CD4-positive, alpha-beta T cell treated with Interleukin-12 subunit alpha and Interleukin-12 subunit beta, for 1 hour (primary cell): ENCODE results near the gene FGD6.
"Not testable (repeated sequence)": the region's sequence is repeated elsewhere in the genome, so short reads cannot be mapped to it uniquely, and the experiment has no call there.

ENCODE experiments used
- DNase-seq: peaks from one replicate; pipeline ENCODE4 v3.0.0-alpha.2; 2020

FGD6 gene

GRCh38 chr12:95217377-95218149 lies at the start of gene FGD6, which contains the start of gene VEZT:
Gene FGD6 (minus strand): TSS chr12:95217467. CDS start chr12:95217240, 227 bp downstream.
Gene VEZT (plus strand): TSS chr12:95217807. CDS start chr12:95217851, 44 bp downstream.
- peak; percentile 98 for DNase-seq

- DNase-seq: no peak
These were observed 49.0 kb upstream of the FGD6 start for GRCh38 chr12:95266254-95266653.

DNA sequence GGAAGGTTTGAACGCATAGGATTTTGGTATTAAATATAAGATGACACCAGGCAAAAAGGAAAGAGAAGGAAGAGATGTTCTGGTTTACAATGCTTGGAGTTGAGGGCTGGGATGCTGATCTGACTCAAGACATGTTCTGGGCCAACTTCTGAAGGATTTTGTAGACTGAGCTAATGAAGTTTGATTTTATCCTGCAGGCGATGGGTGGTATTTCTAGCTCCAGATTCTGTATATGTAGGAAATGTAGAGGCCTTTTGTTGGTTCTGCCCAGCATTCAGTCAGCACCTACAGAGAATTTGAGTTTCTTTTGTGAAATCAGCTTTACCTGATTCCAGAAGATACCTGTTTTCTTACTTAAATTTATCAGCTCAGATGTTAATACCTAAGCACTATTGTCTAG lies 48.5 kb upstream of the FGD6 start:
- DNase-seq: no peak

DNA sequence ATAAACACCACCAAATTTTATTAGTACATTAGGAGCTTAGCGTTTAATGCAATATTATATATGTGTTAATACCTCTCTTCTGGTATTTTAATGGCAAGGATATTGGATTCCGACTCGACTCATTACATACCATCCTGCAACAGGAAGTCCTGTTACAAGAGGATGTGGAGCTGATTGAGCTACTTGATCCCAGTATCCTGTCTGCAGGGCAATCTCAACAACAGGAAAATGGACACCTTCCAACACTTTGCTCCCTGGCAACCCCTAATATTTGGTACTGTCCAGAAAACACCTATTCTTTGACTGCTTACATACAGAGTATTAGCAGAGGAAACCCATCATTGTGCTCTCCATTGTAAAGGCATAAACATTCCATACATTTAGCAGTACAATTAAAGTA lies 45.5 kb upstream of the FGD6 start:
- no peak for DNase-seq

DNA sequence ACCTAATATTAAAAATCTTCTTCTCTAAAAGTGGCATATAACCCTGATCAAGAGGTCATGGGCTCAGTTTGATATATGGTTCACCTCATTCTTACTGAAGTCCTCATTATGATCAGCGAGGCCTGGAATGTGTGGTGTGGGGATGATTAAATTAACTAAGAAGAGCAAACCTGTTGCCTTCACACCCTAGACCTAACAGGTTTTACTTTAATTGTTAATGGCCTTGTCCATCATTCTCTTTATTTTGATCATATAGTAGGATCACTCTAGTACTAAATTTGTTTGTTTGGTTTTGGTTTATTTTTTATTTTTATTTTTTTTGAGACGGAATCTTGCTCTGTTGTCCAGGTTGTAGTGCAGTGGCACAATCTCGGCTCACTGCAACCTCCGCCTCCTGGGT lies 43.8 kb upstream of the FGD6 start:
- DNase-seq: no peak

DNA sequence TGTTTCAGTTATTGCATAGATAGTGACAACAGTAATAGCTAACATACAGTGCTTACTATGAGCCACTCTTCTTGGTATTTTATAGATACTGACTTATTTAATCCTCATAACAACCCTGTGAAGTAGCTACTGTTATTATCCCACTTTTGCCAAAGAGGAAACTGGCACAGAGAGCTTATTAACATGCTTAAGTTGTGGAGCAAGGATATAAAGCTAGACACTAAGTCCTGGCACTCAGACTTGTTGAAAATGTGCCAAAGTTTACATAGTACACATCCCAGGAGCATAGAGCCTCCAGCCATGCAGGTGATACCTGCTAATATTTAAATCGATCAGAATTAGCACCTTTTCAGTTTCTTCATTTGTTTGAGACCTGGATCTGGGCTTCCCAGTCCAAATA lies 42.1 kb upstream of the FGD6 start:
- no peak for DNase-seq

DNA sequence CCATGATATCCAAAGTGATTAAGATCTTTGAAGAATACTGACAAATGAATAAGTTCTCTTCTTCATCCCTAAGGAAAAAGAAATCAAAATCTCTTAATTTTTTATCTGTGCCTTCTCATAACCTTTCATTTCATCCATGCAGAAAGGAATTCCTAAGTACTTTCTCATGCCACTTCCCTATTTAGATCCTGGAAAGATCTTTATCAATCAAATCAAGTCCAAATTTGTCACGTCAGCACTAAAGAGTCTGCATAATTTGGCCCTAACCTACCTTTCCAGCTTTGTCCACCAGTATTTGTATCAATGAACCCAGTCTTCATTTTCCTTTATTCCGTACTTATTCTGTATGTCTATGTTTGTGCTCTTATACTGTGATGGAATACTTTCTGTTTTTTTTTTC lies 41.5 kb upstream of the FGD6 start:
- no peak for DNase-seq

DNA sequence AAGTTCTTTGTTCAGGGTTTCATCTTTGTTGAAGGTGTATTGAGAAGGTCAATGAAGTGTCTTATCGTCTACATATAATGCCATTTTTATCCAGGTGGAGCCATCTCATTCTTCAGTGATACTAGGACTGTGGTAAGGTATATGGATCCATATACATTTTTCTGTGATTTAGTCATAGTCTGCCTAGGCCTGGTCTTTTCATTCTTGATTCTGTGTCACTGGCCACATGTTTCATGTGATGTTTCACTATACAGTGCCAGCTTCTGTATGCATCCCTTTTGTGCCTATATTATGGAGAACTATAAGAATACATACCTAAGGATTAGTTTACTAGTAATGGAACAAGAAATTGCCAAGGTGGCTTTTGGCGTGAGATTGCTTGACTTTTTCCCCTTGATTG lies 40.9 kb upstream of the FGD6 start:
- no peak for DNase-seq

- DNase-seq: no peak
These were observed 40.3 kb upstream of the FGD6 start for GRCh38 chr12:95257541-95257940.

- DNase-seq: no peak
These were observed 36.1 kb upstream of the FGD6 start for GRCh38 chr12:95253386-95253785.

DNA sequence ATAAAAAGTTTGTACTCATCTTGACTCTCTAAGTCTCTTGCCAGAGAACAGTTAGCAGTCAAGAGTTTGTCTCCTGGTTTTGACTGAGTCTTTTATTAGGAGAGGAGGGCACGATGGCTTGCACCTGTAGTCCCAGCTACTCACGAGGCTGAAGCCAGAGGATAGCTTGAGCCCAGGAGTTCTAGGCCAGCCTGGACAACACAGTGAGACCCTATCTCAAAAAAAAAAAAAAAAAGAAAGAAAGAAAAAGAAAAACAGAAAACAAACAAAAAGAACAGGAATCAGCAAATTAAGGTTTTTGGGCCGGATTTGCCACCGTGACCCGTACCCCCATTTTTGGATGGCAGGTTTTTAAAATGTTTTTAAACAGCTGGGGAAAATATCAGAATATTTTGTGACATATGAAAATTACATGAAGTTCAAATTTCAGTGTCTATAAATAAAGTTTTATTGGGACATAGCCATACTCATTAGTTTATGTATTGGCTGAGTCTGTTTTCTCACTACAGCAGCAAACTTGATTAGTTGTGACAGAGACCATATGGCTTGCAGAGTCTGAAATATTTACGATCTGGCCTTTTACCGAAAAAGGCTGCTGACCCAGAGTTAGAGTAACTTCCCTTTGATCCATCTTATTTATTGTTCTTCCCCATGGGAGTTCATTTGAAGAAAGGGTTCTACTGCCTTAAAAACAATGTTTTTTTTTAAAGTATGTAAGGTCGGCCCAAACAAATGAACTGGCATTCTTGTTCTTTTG lies 31.5 kb upstream of the FGD6 start:
- no peak for DNase-seq

- no peak for DNase-seq
These were observed 30.8 kb upstream of the FGD6 start for GRCh38 chr12:95248095-95248494.

GRCh38 chr12:95244350-95244749 lies 27.1 kb upstream of the FGD6 start:
- no peak for DNase-seq

DNA sequence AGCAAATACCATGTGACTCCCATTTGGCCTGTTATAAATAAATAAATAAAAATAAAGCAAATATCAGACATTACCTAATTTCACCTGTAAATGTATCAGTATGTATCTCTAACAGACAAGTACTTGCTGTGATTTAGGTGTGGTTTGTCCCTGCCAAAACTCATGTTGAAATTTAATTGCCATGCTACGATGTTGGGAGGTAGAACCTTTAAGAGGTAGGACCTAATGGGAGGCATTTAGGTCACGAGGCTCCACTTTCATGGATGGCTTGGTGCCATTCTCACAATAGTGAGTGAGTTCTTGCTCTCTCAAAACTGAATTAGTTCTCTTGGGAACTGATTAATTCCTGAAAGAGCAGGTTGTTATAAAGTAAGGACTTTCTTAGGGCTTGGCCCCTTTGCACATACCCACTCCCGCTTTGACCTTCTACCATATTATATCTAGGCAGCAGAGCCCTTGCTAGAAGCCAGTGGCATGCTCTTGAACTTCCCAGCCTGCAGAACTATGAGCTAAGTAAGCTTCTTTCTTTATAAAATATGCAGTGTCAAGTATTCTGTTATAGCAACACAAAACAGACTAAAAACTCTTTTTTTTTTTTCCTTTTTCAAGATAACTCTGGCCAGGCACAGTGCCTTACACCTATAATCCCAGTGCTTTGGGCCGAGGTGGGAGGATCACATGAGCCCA lies 26.4 kb upstream of the FGD6 start:
- DNase-seq: no peak

- DNase-seq: no peak
These were observed 24.7 kb upstream of the FGD6 start for GRCh38 chr12:95241761-95242506.

DNA sequence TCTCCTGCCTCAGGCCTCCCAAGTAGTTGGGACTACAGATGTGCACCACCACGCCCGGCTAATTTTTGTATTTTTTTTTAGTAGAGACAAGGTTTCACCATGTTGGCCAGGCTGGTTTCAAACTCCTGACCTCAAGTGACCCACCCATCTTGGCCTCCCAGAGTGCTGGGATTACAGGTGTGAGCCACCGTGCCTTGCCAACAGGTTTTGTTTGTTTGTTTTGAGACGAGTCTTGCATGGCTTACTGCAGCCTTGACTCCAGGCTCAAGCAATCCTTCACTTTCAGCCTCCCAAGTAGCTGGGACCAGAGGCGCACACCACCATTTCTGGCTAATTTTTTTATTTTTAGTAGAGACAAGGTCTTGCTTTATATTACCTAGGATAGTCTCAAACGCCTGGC lies 23.9 kb upstream of the FGD6 start:
- DNase-seq: not testable (repeated sequence)

- no peak for DNase-seq
These were observed 23.3 kb upstream of the FGD6 start for GRCh38 chr12:95240556-95240955.

GRCh38 chr12:95239835-95240234 lies 22.6 kb upstream of the FGD6 start:
- not testable (repeated sequence) for DNase-seq

DNA sequence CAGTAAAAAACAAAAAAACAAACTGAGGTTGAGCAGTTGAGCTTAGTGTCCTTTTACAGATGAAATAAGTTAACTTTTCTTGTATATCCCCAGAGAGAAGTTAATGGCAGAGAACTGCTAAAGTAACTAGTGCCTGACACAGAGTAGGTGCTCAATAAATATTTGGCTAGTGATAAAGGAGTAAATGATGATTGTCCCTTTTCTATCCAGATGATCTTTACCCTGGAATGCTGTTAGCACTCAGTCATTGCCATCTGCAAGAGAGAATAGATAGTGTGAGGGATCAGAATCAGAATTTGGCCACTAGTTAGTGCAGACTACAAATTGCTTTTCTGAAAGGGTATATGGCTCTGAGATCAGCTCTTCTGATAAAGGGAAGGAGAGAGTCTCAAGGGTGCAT lies 21.9 kb upstream of the FGD6 start:
- no peak for DNase-seq

- no peak for DNase-seq
These were observed 20.9 kb upstream of the FGD6 start for GRCh38 chr12:95238150-95238549.

DNA sequence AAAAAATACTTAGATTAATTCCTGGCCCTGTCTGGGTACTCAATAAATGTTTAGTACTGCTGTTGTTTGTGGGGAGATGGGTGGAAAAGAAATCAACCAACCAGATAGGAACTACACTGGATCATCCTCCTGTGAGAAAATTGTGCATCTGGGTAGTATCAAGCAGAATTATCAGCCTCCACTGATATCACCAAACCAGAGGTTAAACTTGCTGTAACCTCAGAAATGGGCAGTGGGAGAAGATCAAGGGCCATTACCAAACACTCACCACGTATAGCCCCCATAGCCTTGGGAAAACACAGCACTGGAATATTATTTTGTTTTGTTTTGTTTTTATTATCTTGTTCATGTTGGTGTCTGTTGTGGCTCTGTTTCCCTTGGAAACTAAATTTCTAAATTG lies 20.0 kb upstream of the FGD6 start:
- no peak for DNase-seq

DNA sequence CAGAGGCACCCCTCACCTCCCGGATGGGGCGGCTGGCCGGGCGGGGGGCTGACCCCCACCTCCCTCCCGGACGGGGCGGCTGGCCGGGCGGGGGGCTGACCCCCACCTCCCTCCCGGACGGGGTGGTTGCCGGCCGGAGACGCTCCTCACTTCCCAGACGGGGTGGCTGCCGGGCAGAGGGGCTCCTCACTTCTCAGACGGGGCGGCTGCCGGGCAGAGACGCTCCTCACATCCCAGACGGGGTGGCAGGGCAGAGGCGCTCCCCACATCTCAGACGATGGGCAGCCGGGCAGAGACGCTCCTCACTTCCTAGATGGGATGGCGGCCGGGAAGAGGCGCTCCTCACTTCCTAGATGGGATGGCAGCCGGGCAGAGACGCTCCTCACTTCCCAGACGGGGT lies 18.4 kb upstream of the FGD6 start:
- not testable (repeated sequence) for DNase-seq

DNA sequence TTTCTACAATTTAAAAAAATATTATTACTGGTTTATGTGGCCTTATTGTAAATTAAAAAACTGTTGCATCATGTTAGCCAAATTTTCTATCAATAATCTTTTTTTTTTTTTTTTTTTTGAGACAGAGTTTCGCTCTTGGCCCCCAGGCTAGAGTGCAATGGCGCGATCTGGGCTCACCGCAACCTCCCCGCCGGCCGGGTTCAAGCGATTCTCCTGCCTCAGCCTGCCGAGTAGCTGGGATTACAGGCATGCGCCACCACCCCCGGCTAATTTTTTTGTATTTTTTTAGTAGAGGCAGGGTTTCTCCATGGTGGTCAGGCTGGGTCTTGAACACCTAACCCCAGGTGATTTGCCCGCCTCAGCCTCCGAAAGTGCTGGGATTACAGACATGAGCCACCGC lies 16.9 kb upstream of the FGD6 start:
- DNase-seq: not testable (repeated sequence)
